ENCODE data around the gene SPOCK2.

DNA sequence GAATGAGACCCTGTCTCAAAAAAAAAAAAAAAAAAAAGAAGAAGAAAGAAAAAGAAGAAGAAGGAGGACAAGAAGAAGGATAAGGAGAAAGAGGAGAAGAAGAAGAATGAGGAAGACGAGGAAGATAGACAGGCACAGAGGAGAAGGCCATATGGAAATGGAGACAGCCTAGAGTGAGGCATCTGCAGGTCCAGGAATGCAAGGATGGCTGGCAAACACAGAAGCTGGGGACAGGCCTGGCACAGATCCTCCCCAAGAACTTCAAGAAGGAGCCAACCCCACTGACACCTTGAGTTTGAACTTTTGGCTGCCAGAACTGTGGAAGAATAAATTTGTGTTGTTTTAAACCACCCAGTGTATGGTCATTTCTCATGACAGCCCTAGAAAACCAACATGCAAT is 38.9 kb downstream of the SPOCK2 start:
- no peak for TF ChIP-seq SIN3A (IDR thresholded peaks at IDR 0.05; ENCODE audit: borderline replicate concordance, insufficient read depth, low read length)
- no peak for TF ChIP-seq POLR2AphosphoS5 (IDR thresholded peaks at IDR 0.05; ENCODE audit: low read depth, low read length)

Data from PFSK-1 (cell line).